Fibroblast of lung (primary cell): Measurements from ENCODE around the gene SCN1B. TPM values are rescaled to one million over a fixed set of nuclear protein-coding genes. Genes with fewer than 3 reads are reported as not detected.

ENCODE experiments used
- DNase-seq, 2 donors: peaks; one replicate each; pipeline versions ENCODE4 v3.0.0 to v3.0.0-alpha.2; 2010; ENCODE audit warnings: low read depth in 2 of 2
- H2AFZ ChIP-seq: 2 replicates; pipeline ENCODE4 v1.5.1; 2012; ENCODE audit warnings: low read length, control low read depth, inconsistent platforms
- H3K27ac ChIP-seq: 2 replicates; pipeline ENCODE4 v1.5.1; 2011; ENCODE audit warnings: low read length, control low read depth; ENCODE audit not compliant: insufficient read depth
- H3K27me3 ChIP-seq: 2 replicates; pipeline ENCODE4 v1.5.1; 2011; ENCODE audit warnings: mild to moderate bottlenecking, low read length; ENCODE audit not compliant: control insufficient read depth, insufficient read depth
- H3K36me3 ChIP-seq: 2 replicates; pipeline ENCODE4 v1.5.1; 2011; ENCODE audit warnings: low read length; ENCODE audit not compliant: control insufficient read depth, insufficient read depth
- H3K4me1 ChIP-seq: 2 replicates; pipeline ENCODE4 v1.5.1; 2011; ENCODE audit warnings: low read length; ENCODE audit not compliant: control insufficient read depth, insufficient read depth; ENCODE audit errors: extremely low read depth
- H3K4me2 ChIP-seq: 2 replicates; pipeline ENCODE4 v1.5.1; 2011; ENCODE audit warnings: low read length, control low read depth; ENCODE audit not compliant: insufficient read depth; ENCODE audit errors: extremely low read depth
- H3K4me3 ChIP-seq, 4 experiments: fragments of 200-600 bp in 1 of 4; sonication (generic) in 1 of 4; replicated peaks in 1 of 4; 2 replicates each; pipeline ENCODE4 v1.5.1; 2011 to 2016; ENCODE audit warnings: low read length in 4 of 4, low read depth in 3 of 4, mild to moderate bottlenecking in 3 of 4, control low read depth in 2 of 4, inconsistent platforms in 1 of 4, mixed read lengths in 1 of 4; ENCODE audit not compliant: insufficient read depth in 1 of 4; ENCODE audit errors: control extremely low read depth in 1 of 4
- H3K79me2 ChIP-seq: 2 replicates; pipeline ENCODE4 v1.5.1; 2012; ENCODE audit warnings: mild to moderate bottlenecking, low read length, inconsistent platforms; ENCODE audit not compliant: control insufficient read depth, insufficient read depth
- H3K9ac ChIP-seq: 2 replicates; pipeline ENCODE4 v1.5.1; 2011; ENCODE audit warnings: mild to moderate bottlenecking, low read length, control low read depth; ENCODE audit not compliant: insufficient read depth
- H3K9me3 ChIP-seq: 2 replicates; pipeline ENCODE4 v1.5.1; 2012; ENCODE audit warnings: low read depth, low read length; ENCODE audit not compliant: control insufficient read depth, insufficient read depth
- H4K20me1 ChIP-seq: 2 replicates; pipeline ENCODE4 v1.5.1; 2011; ENCODE audit warnings: low read length; ENCODE audit not compliant: control insufficient read depth, insufficient read depth; ENCODE audit errors: extremely low read depth
- CTCF ChIP-seq, 2 donors: IDR thresholded peaks in 1 of 2; conservative IDR thresholded peaks in 1 of 2; 1 replicate in 1 of 2; 2 replicates in 1 of 2; pipeline ENCODE4 v1.5.1; 2011 to 2012; ENCODE audit warnings: low read length in 2 of 2, control low read depth in 1 of 2, inconsistent platforms in 1 of 2, low read depth in 1 of 2, mild to moderate bottlenecking in 1 of 2
- EZH2 ChIP-seq: IDR thresholded peaks from 2 replicates; pipeline ENCODE4 v1.5.1; 2012; ENCODE audit warnings: low read length, control low read depth, mild to moderate bottlenecking; ENCODE audit errors: missing control alignments
- polyA plus RNA-seq, 2 donors: library from polyadenylated mRNA; depleted of rRNA in 1 of 2; stranded (reverse) in 1 of 2; unstranded in 1 of 2; fragments of >200 nt; gene quantifications; 2 replicates each; pipeline ENCODE4 v1.2.1, GENCODE V29; 2011 to 2012; ENCODE audit warnings: missing spikeins in 1 of 2
- total RNA-seq: library from RNA; depleted of rRNA; stranded (reverse); fragments of >200 nt; gene quantifications from 2 replicates; pipeline ENCODE4 v1.2.1, GENCODE V29; 2014

The SCN1B gene
- total and polyA plus RNA-seq, 2 donors (not counting 1 experiment from before 2014, with no cell fraction given): 11.0 to 14.5 TPM

- TF ChIP-seq CTCF (conservative IDR thresholded peaks at IDR 0.05 in 1 of 2, IDR thresholded peaks at IDR 0.05 in 1 of 2; ENCODE audit: low read depth in 1 of 2, low read length in 2 of 2) (no peak), EZH2 (no peak)
- Histone ChIP-seq H4K20me1 (no peaks in the 10 kb centered on the region), H3K4me2 (no peak overlapping the region), H3K4me1 (no peaks in the 10 kb centered on the region), H3K27ac (no peak overlapping the region), H3K9ac (no peak overlapping the region), H3K79me2 (no peaks in the 10 kb centered on the region), H3K9me3 (no peaks in the 10 kb centered on the region), H3K27me3 (no peaks in the 10 kb centered on the region), H2AFZ (no peak overlapping the region), H3K36me3 (peaks cover 26% of the 10 kb centered on the region), H3K4me3 (no peak overlapping the region)
- DNase-seq: no peak
Observed at GRCh38 chr19:35022460-35022859, 7.8 kb upstream of the SCN1B start.

GRCh38 chr19:35023428-35023827, 6.8 kb upstream of the SCN1B start:
- Histone ChIP-seq H3K4me2 (no peak overlapping the region), H3K9ac (no peak overlapping the region), H4K20me1 (no peaks in the 10 kb centered on the region), H3K4me3 (no peak overlapping the region), H2AFZ (no peak overlapping the region), H3K27me3 (no peaks in the 10 kb centered on the region), H3K27ac (no peak overlapping the region), H3K36me3 (peaks cover 27% of the 10 kb centered on the region), H3K79me2 (no peaks in the 10 kb centered on the region), H3K9me3 (no peaks in the 10 kb centered on the region), H3K4me1 (no peaks in the 10 kb centered on the region)
- TF ChIP-seq EZH2 (no peak), CTCF (conservative IDR thresholded peaks at IDR 0.05 in 1 of 2, IDR thresholded peaks at IDR 0.05 in 1 of 2; ENCODE audit: low read depth in 1 of 2, low read length in 2 of 2) (no peak)
- no peak for DNase-seq

GRCh38 chr19:35024095-35024494, 6.2 kb upstream of the SCN1B start:
- no peaks in the 10 kb centered on the region for H3K79me2 ChIP-seq
- H3K4me2 ChIP-seq: no peak overlapping the region
- TF ChIP-seq CTCF (conservative IDR thresholded peaks at IDR 0.05 in 1 of 2, IDR thresholded peaks at IDR 0.05 in 1 of 2; ENCODE audit: low read depth in 1 of 2, low read length in 2 of 2) (no peak), EZH2 (no peak)
- H3K9me3 ChIP-seq: no peaks in the 10 kb centered on the region
- H3K9ac ChIP-seq: no peak overlapping the region
- no peak overlapping the region for H3K27ac ChIP-seq
- no peak overlapping the region for H2AFZ ChIP-seq
- H3K36me3 ChIP-seq: peaks cover 23% of the 10 kb centered on the region
- no peak overlapping the region for H3K4me3 ChIP-seq
- H3K4me1 ChIP-seq: no peaks in the 10 kb centered on the region
- H4K20me1 ChIP-seq: no peaks in the 10 kb centered on the region
- no peaks in the 10 kb centered on the region for H3K27me3 ChIP-seq
- no peak for DNase-seq
